ENCODE measurements around the gene EMC10.

DNA sequence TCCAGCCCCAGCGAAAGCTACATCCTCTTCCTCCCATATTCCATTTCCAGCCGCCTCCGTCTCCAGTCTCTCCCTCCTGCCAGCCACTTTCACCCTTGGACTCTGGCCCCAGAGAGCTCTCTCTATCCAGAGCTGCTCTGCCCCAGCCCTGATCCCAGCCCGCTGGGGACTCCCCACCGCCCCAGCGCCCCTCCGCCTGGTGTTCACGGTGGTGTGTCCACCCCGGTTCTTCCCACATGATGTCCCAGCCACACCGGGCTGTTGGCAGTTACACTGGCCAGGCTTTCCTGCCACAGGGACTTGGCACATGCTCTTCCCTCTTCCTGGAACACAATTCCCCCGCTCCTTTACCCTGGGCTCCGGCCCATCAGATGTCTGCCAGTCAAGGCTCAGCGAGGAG lies 11.3 kb upstream of the EMC10 start:
- TF ChIP-seq, protein P1, sequence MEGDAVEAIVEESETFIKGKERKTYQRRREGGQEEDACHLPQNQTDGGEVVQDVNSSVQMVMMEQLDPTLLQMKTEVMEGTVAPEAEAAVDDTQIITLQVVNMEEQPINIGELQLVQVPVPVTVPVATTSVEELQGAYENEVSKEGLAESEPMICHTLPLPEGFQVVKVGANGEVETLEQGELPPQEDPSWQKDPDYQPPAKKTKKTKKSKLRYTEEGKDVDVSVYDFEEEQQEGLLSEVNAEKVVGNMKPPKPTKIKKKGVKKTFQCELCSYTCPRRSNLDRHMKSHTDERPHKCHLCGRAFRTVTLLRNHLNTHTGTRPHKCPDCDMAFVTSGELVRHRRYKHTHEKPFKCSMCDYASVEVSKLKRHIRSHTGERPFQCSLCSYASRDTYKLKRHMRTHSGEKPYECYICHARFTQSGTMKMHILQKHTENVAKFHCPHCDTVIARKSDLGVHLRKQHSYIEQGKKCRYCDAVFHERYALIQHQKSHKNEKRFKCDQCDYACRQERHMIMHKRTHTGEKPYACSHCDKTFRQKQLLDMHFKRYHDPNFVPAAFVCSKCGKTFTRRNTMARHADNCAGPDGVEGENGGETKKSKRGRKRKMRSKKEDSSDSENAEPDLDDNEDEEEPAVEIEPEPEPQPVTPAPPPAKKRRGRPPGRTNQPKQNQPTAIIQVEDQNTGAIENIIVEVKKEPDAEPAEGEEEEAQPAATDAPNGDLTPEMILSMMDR (IDR thresholded peaks at IDR 0.05; ENCODE audit: low read depth, low read length, poor library complexity, severe bottlenecking): no peak
- TF ChIP-seq EZH2phosphoT487 (IDR thresholded peaks at IDR 0.05; ENCODE audit: borderline replicate concordance, low read length): no peak
